ENCODE data around the gene PRDM5. TPM values are rescaled to one million over a fixed set of nuclear protein-coding genes. Genes with fewer than 3 reads are reported as not detected.

PRDM5 gene
- total RNA-seq, 1 donor from 2014 or later, result 14.8 TPM

DNA sequence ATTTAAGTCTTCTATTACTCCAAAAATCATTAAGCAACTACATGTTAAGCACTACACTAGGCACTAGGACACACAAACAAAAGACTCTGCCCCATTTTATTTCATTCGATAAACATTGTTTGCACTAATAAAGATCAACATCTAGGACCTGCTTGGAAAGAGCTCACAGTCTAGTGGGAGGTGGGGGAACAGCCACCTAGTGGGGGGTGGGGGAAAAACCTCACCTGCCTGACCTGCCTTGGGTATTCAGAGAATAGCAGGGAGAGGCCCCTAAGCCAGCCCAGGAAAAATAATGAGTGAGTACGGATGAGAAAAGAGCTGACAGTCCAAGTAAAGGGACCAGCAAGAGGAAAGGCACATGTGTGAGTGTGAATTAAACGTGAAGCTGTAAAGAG is 52.2 kb downstream of the PRDM5 start:
- Histone ChIP-seq H3K4me1 (peaks cover 10% of the 10 kb centered on the region), H3K4me3 (no peak overlapping the region), H3K36me3 (no peaks in the 10 kb centered on the region), H3K9me3 (no peaks in the 10 kb centered on the region), H3K27ac (no peak overlapping the region), H3K27me3 (ENCODE audit: low read depth) (no peaks in the 10 kb centered on the region)
- DNase-seq (no peak), ATAC-seq (peak; percentile 43 to 45)
- TF ChIP-seq, protein P1, sequence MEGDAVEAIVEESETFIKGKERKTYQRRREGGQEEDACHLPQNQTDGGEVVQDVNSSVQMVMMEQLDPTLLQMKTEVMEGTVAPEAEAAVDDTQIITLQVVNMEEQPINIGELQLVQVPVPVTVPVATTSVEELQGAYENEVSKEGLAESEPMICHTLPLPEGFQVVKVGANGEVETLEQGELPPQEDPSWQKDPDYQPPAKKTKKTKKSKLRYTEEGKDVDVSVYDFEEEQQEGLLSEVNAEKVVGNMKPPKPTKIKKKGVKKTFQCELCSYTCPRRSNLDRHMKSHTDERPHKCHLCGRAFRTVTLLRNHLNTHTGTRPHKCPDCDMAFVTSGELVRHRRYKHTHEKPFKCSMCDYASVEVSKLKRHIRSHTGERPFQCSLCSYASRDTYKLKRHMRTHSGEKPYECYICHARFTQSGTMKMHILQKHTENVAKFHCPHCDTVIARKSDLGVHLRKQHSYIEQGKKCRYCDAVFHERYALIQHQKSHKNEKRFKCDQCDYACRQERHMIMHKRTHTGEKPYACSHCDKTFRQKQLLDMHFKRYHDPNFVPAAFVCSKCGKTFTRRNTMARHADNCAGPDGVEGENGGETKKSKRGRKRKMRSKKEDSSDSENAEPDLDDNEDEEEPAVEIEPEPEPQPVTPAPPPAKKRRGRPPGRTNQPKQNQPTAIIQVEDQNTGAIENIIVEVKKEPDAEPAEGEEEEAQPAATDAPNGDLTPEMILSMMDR (IDR thresholded peaks at IDR 0.05), result no peak
- intact Hi-C loops (cut with DNase I), result no loop called here

DNA sequence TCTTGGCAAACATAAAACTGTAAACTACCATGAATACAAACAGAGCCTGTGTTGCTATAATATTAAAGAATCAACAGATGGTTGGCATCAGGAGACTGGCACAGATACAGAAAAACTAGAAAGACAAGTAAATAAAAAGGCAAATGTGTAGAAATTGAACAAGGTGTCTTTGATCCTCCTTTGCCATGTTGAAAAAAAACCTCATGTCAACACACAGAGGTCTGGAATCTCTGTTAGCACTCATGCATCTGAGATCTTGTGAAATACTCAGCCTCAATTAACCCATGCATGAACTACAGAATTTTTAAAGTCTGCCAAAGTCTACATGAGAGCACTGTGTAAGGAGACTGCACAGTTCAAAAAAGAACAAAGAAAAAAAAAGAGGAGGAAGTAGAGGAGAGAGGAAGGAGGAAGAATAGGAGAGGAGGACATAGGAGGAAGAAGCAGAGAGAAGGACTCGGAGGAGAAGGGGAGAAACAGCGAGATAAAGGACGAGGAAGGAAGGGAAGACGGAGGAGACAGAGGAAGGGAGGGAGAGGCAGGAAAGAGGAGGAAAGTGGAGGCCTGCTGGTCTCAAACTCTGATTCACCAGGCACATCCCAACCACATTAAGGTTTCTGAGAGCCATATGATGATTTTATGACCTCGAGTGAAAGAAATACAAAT is 52.8 kb downstream of the PRDM5 start:
- ATAC-seq (peak in 1 of 2 donors; percentile 32), DNase-seq (no peak)
- Histone ChIP-seq H3K4me1 (peaks cover 10% of the 10 kb centered on the region), H3K9me3 (no peaks in the 10 kb centered on the region), H3K4me3 (no peak overlapping the region), H3K27ac (no peak overlapping the region), H3K36me3 (no peaks in the 10 kb centered on the region), H3K27me3 (ENCODE audit: low read depth) (no peaks in the 10 kb centered on the region)
- intact Hi-C loops (cut with DNase I), result no loop called here
- TF ChIP-seq, protein P1 (IDR thresholded peaks at IDR 0.05), result no peak

DNA sequence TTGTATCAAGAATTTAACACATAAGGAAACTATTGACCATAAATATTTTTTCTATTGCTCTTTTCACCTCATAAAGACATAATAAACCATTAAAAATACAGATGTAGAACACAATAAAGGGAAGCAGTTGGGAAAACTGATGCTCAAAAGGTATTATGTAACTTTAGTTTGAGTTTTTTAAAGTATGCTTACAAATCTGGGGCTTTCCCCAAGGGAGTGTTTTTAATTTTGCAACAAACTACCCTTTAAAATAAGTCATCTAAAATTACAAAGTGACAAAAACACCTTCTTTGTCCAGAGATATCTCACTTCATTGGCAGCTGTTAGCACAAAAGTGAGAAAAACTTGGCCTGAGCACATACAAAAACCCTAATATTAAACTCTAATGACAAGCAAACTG is 55.0 kb downstream of the PRDM5 start:
- Histone ChIP-seq H3K27ac (no peak overlapping the region), H3K4me3 (no peak overlapping the region), H3K9me3 (no peaks in the 10 kb centered on the region), H3K27me3 (ENCODE audit: low read depth) (no peaks in the 10 kb centered on the region), H3K36me3 (no peaks in the 10 kb centered on the region), H3K4me1 (peaks cover 10% of the 10 kb centered on the region)
- TF ChIP-seq, protein P1 (IDR thresholded peaks at IDR 0.05), result no peak
- intact Hi-C loops (cut with DNase I), result no loop called here
- DNase-seq (no peak), ATAC-seq (no peak)

DNA sequence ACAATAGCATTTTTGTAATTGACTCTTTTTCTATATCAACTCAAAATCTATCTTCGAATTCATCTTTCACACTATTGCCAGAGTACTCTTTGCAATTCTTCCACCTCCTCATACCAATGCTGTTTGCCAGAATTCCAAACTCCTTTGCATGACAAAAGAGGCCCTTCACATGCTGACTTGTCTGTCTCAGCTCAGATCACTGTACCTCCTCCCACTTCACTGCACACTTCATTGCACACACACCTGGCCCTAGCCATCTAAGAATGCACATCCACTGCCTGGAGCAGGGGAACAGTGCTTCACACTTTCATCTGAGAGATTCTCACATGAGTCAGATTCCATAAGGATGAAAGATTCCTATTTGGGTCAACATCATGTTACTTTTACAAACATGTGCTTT is 56.5 kb downstream of the PRDM5 start:
- no peak overlapping the region for H3K27ac ChIP-seq
- no peak for ATAC-seq
- TF ChIP-seq, protein P1 (IDR thresholded peaks at IDR 0.05), result no peak
- peaks cover 10% of the 10 kb centered on the region for H3K4me1 ChIP-seq
- no peaks in the 10 kb centered on the region for H3K36me3 ChIP-seq
- H3K9me3 ChIP-seq, result no peaks in the 10 kb centered on the region
- no peak overlapping the region for H3K4me3 ChIP-seq
- intact Hi-C loops (cut with DNase I), result no loop called here
- DNase-seq, result no peak
- H3K27me3 ChIP-seq (ENCODE audit: low read depth), result no peaks in the 10 kb centered on the region

DNA sequence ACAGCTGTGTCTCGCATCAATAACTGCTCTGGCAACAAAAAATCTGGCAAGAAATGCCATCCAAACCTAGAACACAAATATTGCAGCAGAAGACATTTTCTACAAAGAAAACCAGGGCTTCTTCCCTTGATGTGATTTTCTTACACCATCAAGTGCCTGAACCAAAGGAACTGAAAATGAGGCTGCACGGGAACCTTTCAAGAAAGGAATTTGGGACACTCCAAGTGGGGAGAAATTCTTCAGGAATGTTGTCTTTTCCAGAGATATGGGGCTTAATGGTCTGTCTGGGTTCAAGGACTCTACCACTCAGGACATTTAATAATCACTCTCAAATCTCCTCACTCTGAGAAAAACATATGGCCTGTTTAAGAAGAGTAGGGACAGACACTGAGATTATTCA is 57.6 kb downstream of the PRDM5 start:
- intact Hi-C loops (cut with DNase I), result no loop called here
- Histone ChIP-seq H3K27me3 (ENCODE audit: low read depth) (no peaks in the 10 kb centered on the region), H3K4me1 (peaks cover 10% of the 10 kb centered on the region), H3K9me3 (no peaks in the 10 kb centered on the region), H3K36me3 (no peaks in the 10 kb centered on the region), H3K27ac (no peak overlapping the region), H3K4me3 (no peak overlapping the region)
- TF ChIP-seq, protein P1 (IDR thresholded peaks at IDR 0.05), result no peak
- ATAC-seq, result no peak
- no peak for DNase-seq

All from lower lobe of right lung (tissue), 2 donors.